WTC11 (cell line): ENCODE results near the gene SPOCK1.

ENCODE experiments used
- JUN ChIP-seq: sonication (generic); formaldehyde crosslinking; IDR thresholded peaks from 2 replicates; pipeline ENCODE4 v1.8.0; 2023; ENCODE audit warnings: mild to moderate bottlenecking, missing genetic modification reagents
- ZNF423 ChIP-seq: fragments of 250-450 bp; sonication (Bioruptor Pico); IDR thresholded peaks from 2 replicates; pipeline ENCODE4 v2.1.2; 2022; ENCODE audit warnings: mild to moderate bottlenecking, moderate library complexity
- TF ChIP-seq, protein P1 (sequence below): sonication (generic); formaldehyde crosslinking; IDR thresholded peaks from 2 replicates; pipeline ENCODE4 v1.8.1; 2023; ENCODE audit warnings: mild to moderate bottlenecking, missing genetic modification reagents
- TF ChIP-seq, protein P2 (sequence below): fragments of 200-600 bp; IDR thresholded peaks from 2 replicates; pipeline ENCODE4 v1.8.0; 2022; ENCODE audit warnings: antibody characterized with exemption

DNA sequence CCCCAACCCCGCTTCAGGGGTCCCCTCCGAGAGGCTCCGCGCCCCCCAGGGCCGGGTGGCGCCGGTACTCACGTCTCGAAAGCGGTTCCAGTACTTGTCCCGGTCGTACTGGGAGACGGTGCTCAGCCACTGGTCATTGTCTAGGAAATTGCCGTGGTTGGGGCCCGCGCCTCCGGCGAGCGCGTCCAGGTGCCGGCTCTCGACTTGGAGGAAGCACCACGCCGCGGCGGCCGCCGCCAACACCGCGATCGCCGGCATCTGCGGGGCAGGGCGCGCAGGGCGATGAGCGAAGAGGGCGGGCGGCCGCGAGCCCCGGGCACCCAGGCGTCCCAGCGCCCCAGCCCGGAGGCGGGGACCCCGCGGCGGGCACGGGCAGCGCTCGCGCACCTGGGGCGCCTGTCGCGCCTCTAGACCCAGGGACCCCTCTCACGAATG, 808 bp downstream of the SPOCK1 start:
- TF ChIP-seq, protein P1, sequence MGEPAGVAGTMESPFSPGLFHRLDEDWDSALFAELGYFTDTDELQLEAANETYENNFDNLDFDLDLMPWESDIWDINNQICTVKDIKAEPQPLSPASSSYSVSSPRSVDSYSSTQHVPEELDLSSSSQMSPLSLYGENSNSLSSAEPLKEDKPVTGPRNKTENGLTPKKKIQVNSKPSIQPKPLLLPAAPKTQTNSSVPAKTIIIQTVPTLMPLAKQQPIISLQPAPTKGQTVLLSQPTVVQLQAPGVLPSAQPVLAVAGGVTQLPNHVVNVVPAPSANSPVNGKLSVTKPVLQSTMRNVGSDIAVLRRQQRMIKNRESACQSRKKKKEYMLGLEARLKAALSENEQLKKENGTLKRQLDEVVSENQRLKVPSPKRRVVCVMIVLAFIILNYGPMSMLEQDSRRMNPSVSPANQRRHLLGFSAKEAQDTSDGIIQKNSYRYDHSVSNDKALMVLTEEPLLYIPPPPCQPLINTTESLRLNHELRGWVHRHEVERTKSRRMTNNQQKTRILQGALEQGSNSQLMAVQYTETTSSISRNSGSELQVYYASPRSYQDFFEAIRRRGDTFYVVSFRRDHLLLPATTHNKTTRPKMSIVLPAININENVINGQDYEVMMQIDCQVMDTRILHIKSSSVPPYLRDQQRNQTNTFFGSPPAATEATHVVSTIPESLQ = no peak
- TF ChIP-seq, protein P2, sequence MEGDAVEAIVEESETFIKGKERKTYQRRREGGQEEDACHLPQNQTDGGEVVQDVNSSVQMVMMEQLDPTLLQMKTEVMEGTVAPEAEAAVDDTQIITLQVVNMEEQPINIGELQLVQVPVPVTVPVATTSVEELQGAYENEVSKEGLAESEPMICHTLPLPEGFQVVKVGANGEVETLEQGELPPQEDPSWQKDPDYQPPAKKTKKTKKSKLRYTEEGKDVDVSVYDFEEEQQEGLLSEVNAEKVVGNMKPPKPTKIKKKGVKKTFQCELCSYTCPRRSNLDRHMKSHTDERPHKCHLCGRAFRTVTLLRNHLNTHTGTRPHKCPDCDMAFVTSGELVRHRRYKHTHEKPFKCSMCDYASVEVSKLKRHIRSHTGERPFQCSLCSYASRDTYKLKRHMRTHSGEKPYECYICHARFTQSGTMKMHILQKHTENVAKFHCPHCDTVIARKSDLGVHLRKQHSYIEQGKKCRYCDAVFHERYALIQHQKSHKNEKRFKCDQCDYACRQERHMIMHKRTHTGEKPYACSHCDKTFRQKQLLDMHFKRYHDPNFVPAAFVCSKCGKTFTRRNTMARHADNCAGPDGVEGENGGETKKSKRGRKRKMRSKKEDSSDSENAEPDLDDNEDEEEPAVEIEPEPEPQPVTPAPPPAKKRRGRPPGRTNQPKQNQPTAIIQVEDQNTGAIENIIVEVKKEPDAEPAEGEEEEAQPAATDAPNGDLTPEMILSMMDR = no peak
- TF ChIP-seq JUN (no peak), ZNF423 (no peak)
